Dermis blood vessel endothelial cell (primary cell): ENCODE results near the gene CHN2. TPM values are rescaled to one million over a fixed set of nuclear protein-coding genes. Genes with fewer than 3 reads are reported as not detected.
A peak's percentile ranks its signal among the peaks of the same experiment; 100 is the strongest.
"Not testable (repeated sequence)": the region's sequence is repeated elsewhere in the genome, so short reads cannot be mapped to it uniquely, and the experiment has no call there.

Source experiments
- DNase-seq: peaks from one replicate; pipeline ENCODE4 v3.0.0; 2010
- total RNA-seq: library from RNA; depleted of rRNA; stranded (reverse); fragments of >200 nt; gene quantifications from 2 replicates; pipeline ENCODE4 v1.2.3, GENCODE V29; 2014

Gene CHN2
- total RNA-seq, 1 donor from 2014 or later, result 6.5 TPM

DNA sequence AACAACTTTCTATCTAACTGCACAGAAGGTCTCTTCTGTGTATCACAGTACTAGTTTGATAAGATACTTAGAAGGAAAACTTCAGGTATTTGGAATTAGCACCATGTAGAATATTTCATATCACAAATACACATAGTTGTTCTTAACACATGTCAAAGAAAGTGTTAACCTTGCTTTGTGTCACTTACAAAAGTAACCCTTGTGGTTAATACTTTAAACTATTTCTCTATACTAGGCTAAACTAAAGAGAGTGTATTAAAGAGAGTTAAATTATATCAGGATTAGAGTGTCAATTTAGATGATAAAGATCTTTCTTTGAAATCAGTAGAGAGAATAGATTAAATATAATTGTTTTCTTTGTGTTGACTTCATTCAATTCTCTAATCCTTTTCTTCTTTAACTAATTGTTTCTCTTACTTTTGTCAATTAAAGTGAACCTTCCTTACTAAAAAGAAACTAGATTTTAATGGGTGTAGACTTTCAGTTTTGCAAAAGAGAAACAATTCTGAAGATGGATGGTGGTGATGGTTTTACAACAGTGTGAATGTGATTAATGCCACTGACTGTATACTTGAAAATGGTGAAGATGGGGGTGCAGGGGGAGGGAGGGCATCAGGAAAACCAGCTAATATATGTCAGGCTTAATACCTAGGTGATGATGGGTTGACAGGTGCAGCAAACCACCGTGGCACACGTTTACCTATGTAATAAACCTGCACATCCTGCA lies 67.8 kb downstream of the CHN2 start:
- no peak for DNase-seq

DNA sequence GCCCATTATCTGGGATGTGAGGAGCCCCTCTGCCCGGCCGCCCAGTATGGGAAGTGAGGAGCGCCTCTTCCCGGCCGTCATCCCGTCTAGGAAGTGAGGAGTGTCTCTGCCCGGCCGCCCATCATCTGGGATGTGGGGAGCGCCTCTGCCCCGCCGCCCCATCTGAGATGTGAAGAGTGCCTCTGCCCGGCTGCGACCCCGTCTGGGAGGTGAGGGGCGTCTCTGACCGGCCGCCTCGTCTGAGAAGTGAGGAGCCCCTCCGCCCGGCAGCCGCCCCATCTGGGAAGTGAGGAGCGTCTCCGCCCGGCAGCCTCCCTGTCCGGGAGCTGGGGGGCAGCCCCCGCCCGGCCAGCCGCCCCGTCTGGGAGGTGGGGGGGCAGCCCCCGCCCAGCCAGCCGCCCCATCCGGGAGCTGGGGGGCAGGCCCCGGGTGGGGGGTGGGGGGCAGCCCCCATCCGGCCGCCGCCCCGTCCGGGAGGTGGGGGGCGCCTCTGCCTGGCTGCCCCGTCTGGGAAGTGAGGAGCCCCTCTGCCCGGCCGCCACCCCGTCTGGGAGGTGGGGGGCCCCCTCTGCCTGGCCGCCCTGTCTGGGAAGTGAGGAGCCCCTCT lies 69.1 kb downstream of the CHN2 start:
- not testable (repeated sequence) for DNase-seq

DNA sequence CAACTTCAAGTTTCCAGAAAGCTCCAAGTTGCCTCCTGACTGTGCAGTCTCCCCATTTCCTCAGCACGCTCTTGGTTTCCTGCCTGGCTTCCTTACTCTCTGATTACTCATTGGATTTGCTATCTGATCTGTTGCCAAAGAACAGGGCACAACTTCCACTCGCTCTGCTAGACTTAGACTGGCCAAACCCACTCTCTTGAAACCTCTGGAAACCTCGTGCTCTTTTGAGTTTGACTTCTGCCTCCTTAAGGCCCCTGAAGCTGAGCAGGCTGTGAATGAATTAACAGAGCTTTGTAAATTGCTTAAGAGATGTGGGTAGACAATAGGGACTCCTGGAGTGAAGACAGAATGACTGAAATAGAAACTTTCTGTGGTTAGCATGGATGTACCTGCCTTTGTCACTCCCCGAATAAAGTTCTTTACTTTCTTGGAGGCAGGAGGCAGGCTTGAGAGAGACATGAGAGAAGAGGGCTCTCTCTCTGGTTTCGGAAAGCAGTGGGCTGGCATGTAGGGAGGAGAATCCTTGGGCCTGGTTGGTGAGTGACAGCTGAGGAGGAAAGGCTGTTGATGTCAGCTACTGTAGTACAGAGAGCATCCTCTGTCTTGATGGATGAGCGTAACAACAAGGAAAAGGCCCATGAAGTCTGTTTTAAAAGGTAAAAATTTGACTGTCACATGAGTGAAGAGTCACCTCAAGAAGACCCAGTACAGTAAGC lies 70.8 kb downstream of the CHN2 start:
- peak; percentile 87 for DNase-seq

DNA sequence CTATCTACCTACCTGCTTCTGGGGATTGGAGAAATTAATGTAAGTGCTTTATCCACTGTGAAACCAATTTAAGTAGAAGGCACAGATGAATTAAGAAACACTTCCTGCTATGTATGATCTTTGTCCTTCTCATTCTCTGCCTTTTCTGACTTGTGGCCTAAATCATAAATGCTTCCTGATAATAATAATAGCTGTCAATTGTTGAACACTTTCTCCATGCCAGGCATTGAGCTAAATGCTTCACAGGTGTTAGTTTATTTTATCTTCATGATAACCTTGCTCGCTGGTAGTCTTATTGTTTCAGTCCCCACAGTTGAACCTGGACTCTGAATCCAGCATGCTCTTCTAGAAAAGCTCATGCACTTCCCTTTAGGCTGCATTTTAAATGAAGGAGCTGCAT lies 75.4 kb downstream of the CHN2 start:
- no peak for DNase-seq

DNA sequence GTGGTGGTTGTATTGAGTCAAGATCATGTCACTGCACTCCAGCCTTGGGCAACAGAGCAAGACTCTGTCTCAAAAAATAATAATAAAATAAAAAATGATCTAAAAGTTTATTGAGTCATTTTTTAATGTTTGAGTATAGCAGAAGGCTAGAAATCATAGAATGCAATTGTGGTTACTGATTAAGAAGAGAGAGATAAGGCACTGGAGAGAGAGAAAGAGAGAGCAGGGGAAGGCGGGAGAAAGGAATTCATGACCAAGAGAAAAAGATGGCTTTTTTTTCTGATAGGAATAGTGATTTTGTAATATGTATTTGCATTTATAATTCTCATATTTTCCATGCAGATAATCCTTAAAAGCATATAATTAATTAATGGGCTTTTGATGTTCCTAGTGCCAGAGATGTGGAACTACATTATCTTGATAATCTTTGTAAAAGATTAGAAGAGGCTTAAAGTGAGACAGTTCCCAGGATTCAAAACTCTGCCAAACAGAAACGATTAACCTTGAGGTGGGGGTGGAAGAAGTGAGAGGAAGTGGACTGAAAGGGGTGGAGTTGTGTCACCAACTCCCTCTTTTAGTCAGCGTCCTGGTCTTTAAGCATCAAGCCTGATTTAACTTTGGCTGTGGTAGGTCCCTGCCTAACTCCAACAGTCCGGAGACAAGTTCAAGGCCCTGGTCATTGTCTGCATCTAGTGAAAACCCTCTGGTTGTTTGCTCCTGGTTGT lies 76.2 kb downstream of the CHN2 start:
- no peak for DNase-seq

DNA sequence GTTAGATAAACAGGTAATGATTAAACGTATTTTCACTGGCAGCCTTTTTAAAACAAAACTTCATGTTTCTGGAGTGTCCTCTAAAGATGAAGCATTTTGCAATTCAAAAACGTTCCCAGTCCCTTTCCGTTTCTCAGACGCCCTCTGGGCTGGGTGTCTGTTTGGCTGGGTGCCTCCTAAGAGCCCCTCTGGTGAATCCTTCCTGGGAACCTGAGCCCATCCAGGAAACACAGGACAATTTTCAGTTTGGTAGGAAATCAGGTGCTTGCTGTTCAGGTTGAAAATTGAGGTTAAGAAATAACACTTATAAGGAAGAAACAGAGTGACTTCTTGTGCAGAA lies 76.7 kb downstream of the CHN2 start:
- no peak for DNase-seq

DNA sequence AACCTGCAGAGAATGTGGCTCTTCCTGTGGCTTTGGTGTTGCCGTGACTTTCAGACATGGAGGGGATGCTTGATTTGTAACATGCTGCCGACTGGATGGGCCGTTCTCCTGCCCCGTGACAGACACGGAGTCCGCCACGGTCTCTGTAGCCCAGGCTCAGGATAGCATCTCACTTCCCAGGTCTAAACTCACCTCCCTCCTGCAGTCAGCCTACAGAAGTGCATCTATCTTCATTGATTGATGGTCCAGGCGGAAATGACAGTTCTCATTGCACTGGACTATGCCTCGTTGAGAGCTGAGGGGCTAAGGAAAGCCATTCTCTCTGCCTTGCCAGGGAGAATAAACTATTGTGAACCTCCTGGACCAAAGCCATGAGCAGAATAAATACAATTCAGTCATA lies 77.5 kb downstream of the CHN2 start:
- no peak for DNase-seq

DNA sequence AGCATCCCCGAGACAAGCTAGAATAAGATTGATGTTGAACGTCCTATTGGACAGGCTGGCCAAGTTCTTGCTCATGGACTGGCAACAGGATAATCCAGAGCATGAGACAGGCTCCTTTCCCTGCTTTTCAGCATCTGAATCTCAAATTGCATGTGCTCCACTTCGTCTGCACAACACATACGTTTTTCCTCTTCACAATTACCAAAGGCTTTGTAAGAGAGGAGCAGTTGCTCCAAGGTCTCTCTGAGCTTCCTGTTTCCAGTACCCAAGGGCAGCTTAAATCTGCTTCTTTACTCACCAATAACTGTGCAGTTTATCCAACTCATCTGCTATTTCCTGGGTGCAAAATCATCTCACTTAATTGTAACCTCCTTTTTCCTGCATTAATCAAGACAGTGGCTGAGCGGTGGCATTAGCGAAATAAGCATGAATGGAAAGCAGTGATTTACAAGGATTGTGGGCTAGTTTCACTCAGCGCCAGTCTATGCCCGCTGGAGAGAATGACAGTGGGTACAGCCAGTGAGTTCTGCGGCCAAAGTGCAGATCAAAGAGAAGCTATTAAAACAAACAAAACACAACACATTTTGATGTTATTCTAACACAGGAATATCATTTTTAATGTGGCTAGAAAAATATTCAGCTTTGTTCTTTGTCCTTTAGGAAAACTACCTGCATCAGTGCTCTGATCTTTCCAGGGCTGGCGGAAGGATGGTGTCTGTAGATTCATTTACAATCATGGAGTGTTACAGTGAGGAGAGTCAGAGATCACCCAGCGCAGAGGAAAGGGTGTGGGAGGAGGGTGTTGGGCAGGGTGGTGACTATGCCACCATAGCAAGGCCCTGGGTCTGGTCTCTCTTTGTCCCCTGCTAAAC lies 79.8 kb downstream of the CHN2 start:
- no peak for DNase-seq

DNA sequence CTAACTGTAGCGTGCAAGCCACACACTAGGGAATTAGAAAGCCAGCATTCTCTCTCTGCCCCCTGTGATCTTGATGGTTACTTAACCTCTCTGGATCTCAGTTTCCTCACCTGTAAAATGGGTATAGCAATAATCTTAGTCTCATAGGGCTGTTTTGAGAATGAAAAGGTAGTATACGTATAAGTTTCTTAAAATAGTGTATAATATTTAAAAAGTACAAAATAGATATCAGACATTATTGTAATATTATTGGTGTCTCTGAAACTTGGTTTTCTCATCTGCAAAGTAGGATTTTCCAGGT lies 80.4 kb downstream of the CHN2 start:
- no peak for DNase-seq

DNA sequence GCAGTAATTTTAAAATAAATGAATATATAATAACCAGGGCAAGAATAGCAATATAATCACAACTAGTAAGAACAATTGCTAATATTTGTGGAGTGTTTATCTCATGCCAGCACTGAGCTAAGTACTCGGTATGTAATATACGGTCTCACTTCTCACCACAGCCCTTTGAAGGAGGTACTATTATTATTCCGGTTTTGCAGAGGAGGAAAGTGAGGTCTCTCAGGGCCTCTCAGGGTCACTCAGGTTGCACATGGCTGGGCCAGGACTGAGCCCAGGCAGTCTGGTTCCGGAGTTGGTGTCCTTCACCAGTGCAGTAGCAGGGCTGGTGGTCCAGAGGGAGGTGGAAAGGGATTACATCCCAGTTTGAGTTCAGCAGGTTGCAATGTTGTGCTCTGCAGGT lies 80.9 kb downstream of the CHN2 start:
- no peak for DNase-seq

DNA sequence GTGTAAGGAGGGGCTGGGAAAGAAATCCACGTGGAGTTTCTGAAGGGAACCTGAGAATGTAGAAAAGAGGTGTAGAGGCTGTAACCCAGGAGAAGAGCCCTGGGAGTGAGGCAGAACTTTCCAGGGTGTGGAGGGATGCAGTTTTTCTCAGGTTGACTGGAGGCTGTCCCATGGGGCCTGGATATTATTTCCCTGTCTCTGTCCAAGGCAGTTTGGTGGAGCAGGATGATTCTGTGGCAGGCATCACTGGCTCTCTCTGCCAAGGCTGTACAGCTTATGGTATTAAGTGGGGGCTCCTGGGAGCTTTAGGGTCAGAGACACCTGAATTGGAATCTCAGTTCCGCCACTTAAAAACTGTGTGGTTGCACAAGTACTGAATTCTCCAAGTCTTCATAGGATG lies 81.6 kb downstream of the CHN2 start:
- DNase-seq, result no peak

DNA sequence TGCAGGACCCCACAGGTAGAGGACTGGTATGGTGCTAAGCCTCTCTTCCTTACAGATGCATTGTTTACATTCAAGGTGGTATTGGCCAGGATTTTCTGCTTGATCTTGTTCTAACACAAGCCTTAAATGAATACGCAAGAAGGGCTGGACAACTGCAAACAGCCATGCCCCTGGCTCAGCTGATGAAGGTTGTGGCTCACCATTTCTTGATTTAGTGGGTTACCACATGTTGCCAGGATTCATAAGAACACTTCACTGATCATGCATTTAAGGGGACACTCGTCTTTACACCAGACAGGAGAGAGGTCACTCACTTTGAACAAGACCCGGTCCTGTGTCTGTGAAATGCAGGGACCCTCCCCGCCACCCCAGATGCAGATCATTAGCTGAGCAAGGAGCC lies 82.2 kb downstream of the CHN2 start:
- DNase-seq, result no peak

DNA sequence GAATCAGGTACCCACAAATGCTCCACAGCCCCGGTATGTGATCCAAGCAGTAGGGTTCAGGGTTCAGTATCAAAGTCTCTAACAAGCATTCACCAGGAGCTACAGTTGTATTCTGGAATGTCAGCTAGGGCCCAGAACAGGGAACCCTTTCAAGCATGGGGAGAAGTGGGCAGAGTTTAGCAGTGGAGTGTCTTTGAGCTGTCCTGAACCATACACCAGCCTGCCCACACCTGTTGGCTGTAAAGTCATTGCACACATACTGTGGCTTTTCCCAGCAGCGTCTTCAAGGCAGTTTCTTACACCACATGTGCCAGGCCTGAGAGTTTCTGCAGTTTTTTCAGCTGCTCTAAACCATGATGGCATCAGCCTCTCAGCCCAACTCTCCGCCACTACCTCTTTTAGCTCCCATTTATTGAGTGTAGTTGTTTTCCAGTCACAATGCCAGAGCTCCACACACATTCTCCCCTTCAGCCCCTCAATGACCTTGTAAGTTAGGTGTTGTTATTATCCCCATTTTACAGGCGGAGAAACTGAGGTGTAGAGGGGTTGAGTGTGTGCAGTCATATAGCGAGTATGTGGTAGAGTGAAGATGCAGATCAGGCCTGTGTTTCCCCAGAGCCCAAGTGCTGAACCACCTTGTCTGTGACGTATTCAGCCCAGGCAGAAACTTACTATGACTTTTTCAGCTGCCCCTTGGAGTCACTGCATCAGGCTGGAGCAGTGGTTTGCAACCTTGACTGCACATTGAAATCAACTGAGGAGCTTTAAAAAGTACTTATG lies 83.1 kb downstream of the CHN2 start:
- DNase-seq, result no peak

DNA sequence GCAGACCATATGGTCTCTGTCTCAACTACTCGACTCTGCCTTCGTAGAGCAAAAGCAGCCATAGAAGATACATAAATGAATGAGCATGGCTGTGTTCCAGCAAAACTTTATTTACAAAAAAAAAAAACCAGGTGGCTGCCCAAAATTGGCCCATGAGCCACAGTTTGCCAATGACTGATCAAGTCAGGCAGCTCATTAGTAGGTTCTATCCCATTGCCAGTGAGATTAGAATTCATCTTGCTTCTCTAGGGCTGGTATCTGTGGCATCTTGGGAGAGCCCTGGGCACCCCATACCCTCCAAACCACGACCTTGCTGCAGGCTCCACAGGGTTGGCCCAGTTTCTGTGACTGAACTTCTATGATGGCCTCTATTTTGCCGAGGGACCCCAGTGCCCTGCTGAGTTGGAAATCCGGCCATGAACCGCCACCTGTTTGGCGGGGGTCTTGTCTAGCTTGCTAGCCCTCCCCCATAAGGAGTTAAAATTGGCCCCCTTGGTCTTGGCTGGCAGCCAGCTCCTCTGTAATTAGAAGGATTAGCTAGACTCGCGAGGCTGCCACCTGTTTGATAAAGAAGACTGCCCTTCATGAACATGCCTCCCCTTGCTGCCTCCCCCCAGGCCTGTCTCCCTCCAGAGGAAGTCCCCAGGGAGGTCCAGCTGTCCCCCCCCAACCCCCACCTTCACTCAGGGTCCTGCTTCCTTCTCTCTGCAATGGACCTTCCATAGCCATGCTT lies 83.9 kb downstream of the CHN2 start:
- DNase-seq, result no peak

DNA sequence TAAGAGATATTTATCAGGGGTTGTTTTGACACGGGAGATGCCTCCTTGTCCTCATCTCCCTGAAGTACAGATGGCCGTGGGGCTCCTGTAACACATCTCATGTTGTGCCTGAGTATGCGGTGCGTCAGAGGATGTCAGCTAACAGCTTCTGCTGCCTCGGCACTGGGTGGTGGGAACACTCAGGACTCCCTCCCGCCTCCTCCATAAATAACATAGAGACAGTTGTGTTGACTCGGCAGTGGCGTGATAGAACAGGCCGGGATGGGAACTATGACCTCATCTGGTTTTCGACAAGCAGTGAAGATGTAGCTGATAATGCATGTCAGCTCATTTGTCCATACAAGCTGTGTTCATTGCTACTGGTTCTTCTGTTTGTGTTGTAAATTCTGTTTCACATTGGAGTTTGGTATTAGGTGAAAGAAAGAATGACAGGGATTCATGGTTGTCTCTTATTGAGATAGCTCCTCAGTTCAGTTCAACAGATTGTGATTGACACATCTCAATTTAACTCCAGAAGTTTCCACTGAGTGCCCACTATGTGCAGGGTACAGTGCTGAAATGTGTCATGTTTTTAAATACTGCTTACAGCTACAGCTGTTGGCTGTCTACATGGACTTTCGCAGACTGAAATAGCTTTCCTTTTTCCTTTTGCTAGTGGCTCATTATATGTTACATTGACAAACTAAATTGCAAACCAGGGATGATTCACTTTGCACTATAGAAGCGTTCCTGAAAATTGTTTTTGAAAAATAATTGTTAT lies 87.4 kb downstream of the CHN2 start:
- DNase-seq, result peak; percentile 7

DNA sequence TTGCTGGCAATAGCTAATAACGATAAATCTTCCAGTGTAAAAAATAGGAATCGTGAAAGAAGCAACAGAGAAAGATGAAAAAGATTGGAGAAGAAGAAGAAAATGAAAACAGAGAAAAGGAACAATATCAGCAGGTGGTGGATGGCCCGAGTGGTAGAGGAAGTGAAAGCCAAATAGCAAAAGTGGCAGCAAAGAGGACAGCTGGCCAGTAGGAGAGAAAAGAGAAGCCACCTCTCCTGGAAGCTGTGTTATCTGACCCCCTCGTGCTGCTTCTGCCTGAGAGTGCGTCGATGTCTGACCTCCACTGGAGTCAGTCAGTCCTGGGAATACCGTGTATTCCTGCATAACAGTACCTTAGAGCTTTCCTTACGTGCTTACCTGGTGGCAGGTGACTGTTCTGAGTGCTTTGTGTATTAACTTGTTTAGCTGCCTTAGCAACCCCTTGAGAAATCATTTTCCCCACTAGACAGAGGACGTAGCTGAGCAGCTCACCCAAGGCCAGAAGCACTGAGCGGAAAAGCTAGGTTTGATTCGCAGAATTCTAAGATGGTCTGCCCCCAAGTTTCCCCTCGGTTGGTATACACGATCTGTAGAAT lies 88.3 kb downstream of the CHN2 start:
- DNase-seq, result no peak

DNA sequence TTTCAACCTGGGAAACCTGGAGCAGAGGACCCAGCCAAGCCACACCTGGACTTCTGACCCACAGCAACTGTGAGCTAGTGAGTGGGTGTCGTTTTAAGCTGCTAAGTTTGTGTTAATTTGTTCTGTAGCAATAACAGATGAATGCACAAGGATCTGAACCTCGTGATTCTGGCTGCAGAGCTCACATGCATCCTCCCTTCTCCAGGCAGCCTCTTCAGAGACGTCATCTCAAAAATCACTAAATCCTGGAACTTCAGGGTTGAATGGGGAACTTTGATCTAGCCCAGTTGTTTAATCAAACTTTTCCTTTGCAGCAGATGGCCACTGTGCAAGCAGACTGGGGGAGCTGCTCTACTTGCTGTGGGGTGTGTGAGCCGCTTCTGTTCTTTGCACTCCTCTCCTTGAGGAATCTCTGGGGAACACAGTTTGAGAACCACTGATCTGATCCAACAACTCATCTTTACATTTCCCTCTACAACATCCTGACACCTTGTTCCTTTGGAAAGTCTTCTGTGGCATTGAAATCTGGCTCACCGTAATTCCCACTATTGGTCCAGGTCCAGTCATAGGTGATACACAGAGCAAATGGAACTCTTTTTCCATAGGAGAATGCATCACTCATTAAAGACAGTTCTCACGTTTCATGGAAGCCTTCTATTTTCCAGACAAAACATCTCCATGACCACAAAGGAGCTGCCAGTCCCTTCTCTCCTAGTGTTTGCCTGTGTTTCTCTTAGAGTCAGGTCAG lies 90.3 kb downstream of the CHN2 start:
- DNase-seq, result no peak

DNA sequence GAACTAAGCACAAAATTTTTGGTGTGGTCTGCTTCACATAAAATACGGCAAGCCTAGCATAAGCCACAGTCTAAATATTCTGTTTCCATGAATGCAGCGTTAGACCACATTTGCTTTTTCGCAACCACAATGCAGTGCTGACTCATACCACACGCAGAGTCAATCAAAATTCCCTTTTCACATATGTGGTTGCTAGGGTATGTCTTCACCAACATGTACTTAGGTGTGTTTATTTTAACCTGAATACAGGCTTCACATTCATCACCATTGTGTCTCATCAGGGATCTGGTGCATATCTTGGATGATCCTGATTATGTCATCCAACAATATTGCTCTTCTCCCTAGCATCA lies 90.8 kb downstream of the CHN2 start:
- no peak for DNase-seq

DNA sequence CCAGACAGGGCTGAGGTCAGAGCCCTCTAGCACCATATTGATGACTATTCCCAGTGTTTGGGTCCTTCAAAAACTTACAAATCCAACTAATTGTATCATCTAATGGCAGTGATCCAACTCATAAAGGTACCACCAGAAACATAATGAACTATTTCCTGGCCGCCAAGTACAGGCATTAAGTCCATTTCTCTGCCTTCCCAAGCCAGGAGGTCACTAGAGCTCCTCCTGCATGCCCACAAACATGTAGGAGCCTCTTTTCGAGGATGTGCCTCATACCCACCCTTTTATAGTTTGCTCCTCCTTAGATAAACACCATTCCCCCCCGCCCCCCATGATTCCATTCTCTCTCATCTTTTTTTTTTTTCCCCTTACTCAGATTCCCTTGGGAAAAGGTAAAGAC lies 91.3 kb downstream of the CHN2 start:
- DNase-seq, result no peak
